Ovary (tissue), 3 donors: ENCODE data around the gene C20orf202.

Source experiments
- POLR2A ChIP-seq: fragments of 450-650 bp; IDR thresholded peaks from one replicate; pipeline ENCODE4 v1.6.1; 2017; ENCODE audit warnings: antibody characterized with exemption, mild to moderate bottlenecking, moderate library complexity
- TF ChIP-seq, protein P1 (sequence below), 3 donors: fragments of 450-650 bp in 2 of 3; fragments of 200-600 bp in 1 of 3; IDR thresholded peaks; one replicate each; pipeline versions ENCODE4 v1.5.1 to v1.8.0; 2016 to 2022; ENCODE audit warnings: antibody characterized with exemption in 3 of 3, mild to moderate bottlenecking in 1 of 3
- donor health status: DM: no; HTN: no; CAD: no.

DNA sequence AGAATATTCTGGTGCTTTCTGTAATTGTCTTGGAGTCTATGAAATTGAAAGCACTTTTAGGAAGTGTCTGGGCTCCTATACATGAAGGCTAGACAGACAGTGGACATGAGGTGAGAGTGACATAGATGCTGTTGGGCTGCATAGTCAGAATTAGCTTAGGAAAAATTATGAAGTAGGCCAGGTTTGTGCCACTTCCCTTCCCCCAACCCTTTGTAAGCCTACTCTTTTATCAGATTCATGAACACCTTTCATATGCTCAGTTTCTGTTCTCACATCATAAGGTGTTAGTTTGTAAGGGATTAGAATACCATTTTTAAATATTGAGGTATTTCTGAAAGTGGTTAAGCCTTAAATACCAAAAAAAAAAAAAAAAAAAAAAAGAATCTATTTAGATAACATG, 44.4 kb downstream of the C20orf202 start:
- TF ChIP-seq, protein P1, sequence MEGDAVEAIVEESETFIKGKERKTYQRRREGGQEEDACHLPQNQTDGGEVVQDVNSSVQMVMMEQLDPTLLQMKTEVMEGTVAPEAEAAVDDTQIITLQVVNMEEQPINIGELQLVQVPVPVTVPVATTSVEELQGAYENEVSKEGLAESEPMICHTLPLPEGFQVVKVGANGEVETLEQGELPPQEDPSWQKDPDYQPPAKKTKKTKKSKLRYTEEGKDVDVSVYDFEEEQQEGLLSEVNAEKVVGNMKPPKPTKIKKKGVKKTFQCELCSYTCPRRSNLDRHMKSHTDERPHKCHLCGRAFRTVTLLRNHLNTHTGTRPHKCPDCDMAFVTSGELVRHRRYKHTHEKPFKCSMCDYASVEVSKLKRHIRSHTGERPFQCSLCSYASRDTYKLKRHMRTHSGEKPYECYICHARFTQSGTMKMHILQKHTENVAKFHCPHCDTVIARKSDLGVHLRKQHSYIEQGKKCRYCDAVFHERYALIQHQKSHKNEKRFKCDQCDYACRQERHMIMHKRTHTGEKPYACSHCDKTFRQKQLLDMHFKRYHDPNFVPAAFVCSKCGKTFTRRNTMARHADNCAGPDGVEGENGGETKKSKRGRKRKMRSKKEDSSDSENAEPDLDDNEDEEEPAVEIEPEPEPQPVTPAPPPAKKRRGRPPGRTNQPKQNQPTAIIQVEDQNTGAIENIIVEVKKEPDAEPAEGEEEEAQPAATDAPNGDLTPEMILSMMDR (IDR thresholded peaks at IDR 0.05) = no peak
- TF ChIP-seq POLR2A = no peak
